ENCODE data around the gene WDFY2. TPM values are rescaled to one million over a fixed set of nuclear protein-coding genes. Genes with fewer than 3 reads are reported as not detected.
A peak's percentile ranks its signal among the peaks of the same experiment; 100 is the strongest.

The WDFY2 gene
- total RNA-seq, 1 donor from 2014 or later = 24.8 TPM

GRCh38 chr13:51601601-51602565 is 17.6 kb downstream of the WDFY2 start:
- no peak for DNase-seq

GRCh38 chr13:51603716-51604115 is 19.5 kb downstream of the WDFY2 start:
- DNase-seq = no peak

- DNase-seq = no peak
Measured at GRCh38 chr13:51605698-51606097, 21.4 kb downstream of the WDFY2 start.

GRCh38 chr13:51607165-51607564 is 22.9 kb downstream of the WDFY2 start:
- DNase-seq = no peak

GRCh38 chr13:51608857-51609406 is 24.7 kb downstream of the WDFY2 start:
- DNase-seq = no peak

- no peak for DNase-seq
Measured at GRCh38 chr13:51612867-51613266, 28.6 kb downstream of the WDFY2 start.

- no peak for DNase-seq
Measured at GRCh38 chr13:51613535-51613934, 29.3 kb downstream of the WDFY2 start.

- peak; percentile 78 for DNase-seq
Measured at GRCh38 chr13:51614350-51614786, 30.1 kb downstream of the WDFY2 start.

- no peak for DNase-seq
Measured at GRCh38 chr13:51618626-51619025, 34.4 kb downstream of the WDFY2 start.

- DNase-seq = peak; percentile 73
Measured at GRCh38 chr13:51619614-51620013, 35.4 kb downstream of the WDFY2 start.

GRCh38 chr13:51620165-51620983 is 36.1 kb downstream of the WDFY2 start:
- DNase-seq = peak; percentile 80

- DNase-seq = no peak
Measured at GRCh38 chr13:51621602-51622001, 37.3 kb downstream of the WDFY2 start.

GRCh38 chr13:51623473-51623872 is 39.2 kb downstream of the WDFY2 start:
- DNase-seq = no peak

GRCh38 chr13:51624207-51624606 is 39.9 kb downstream of the WDFY2 start:
- DNase-seq = no peak

- DNase-seq = no peak
Measured at GRCh38 chr13:51624695-51625345, 40.6 kb downstream of the WDFY2 start.

GRCh38 chr13:51625555-51626345 is 41.5 kb downstream of the WDFY2 start:
- peak; percentile 48 for DNase-seq

GRCh38 chr13:51626749-51627148 is 42.5 kb downstream of the WDFY2 start:
- DNase-seq = no peak

GRCh38 chr13:51628059-51628852 is 44.0 kb downstream of the WDFY2 start:
- peak; percentile 40 for DNase-seq

GRCh38 chr13:51629491-51630287 is 45.4 kb downstream of the WDFY2 start:
- DNase-seq = no peak

GRCh38 chr13:51630288-51630615 is 46.0 kb downstream of the WDFY2 start:
- DNase-seq = no peak

Data from tongue (tissue), 2 donors.